H1 (cell line): ENCODE results near the gene PDGFRA. TPM values are rescaled to one million over a fixed set of nuclear protein-coding genes. Genes with fewer than 3 reads are reported as not detected.
"Not testable (repeated sequence)": the region's sequence is repeated elsewhere in the genome, so short reads cannot be mapped to it uniquely, and the experiment has no call there.

ENCODE experiments used
- CTCF ChIA-PET: fragments of 300-600 bp; sonication (Branson Sonifier 250); formaldehyde crosslinking; loops from one replicate; lab custom pipeline; 2021; ENCODE audit not compliant: partially characterized antibody; lab: Charles Lee
- POLR2A ChIA-PET: fragments of 300-600 bp; sonication (Branson Sonifier 250); formaldehyde crosslinking; loops from one replicate; lab custom pipeline; 2021; ENCODE audit warnings: inconsistent platforms; ENCODE audit not compliant: partially characterized antibody; lab: Charles Lee
- DNase-seq, 2 experiments: peaks; one replicate each; pipeline versions ENCODE4 v3.0.0 to v3.0.0-alpha.2; 2010 to 2022; ENCODE audit warnings: low spot score in 2 of 2, low read depth in 1 of 2, mixed read lengths in 1 of 2
- FAIRE-seq: peaks from 2 replicates; lab custom pipeline; 2011; peaks lifted over from hg19 to GRCh38; lab: Jason Lieb, UNC
- H2AFZ ChIP-seq: 2 replicates; pipeline ENCODE4 v1.8.1; 2012; ENCODE audit warnings: low read length, inconsistent platforms
- H2AK5ac ChIP-seq: 2 replicates; pipeline ENCODE4 v1.6.1; 2013; ENCODE audit warnings: low read depth, low read length
- H2BK120ac ChIP-seq: replicated peaks from 2 replicates; pipeline ENCODE3; 2013; ENCODE audit warnings: low read depth, low read length, inconsistent platforms
- H2BK12ac ChIP-seq: 2 replicates; pipeline ENCODE4 v1.6.1; 2013; ENCODE audit warnings: low read depth, low read length
- H2BK15ac ChIP-seq: 2 replicates; pipeline ENCODE4 v1.6.1; 2013; ENCODE audit warnings: low read length
- H2BK20ac ChIP-seq: 2 replicates; pipeline ENCODE4 v1.6.1; 2013; ENCODE audit warnings: low read length
- H2BK5ac ChIP-seq: 2 replicates; pipeline ENCODE4 v1.6.1; 2013; ENCODE audit warnings: low read depth, low read length
- H3K14ac ChIP-seq: 2 replicates; pipeline ENCODE4 v1.6.1; 2013; ENCODE audit warnings: inconsistent platforms; ENCODE audit not compliant: insufficient read length
- H3K18ac ChIP-seq: 2 replicates; pipeline ENCODE4 v1.6.1; 2013; ENCODE audit warnings: low read length; ENCODE audit errors: extremely low read depth
- H3K23ac ChIP-seq: 2 replicates; pipeline ENCODE4 v1.6.1; 2013; ENCODE audit warnings: inconsistent platforms; ENCODE audit not compliant: insufficient read length
- H3K23me2 ChIP-seq: 2 replicates; pipeline ENCODE4 v1.6.1; 2013; ENCODE audit warnings: low read depth, low read length
- H3K27ac ChIP-seq: 2 replicates; pipeline ENCODE4 v1.6.1; 2011; ENCODE audit warnings: low read depth, low read length, inconsistent platforms
- H3K27me3 ChIP-seq, 4 experiments: replicated peaks in 1 of 4; 1 replicate in 1 of 4; 2 replicates in 3 of 4; pipeline versions ENCODE4 v1.6.1 to v1.8.1; 2011 to 2013; ENCODE audit warnings: low read length in 3 of 4, mild to moderate bottlenecking in 3 of 4, inconsistent platforms in 2 of 4, mixed read lengths in 2 of 4, moderate library complexity in 1 of 4; ENCODE audit not compliant: control insufficient read depth in 3 of 4, insufficient read depth in 3 of 4; ENCODE audit errors: extremely low read depth in 1 of 4
- H3K36me3 ChIP-seq, 4 experiments: 2 replicates each; pipeline versions ENCODE4 v1.6.1 to v1.8.1; 2011 to 2013; ENCODE audit warnings: mild to moderate bottlenecking in 4 of 4, low read length in 3 of 4, moderate library complexity in 2 of 4, control low read depth in 1 of 4, inconsistent platforms in 1 of 4; ENCODE audit not compliant: insufficient read depth in 4 of 4, control insufficient read depth in 2 of 4
- H3K4ac ChIP-seq: replicated peaks from 2 replicates; pipeline ENCODE3; 2013; ENCODE audit warnings: low read length, low read depth, mixed read lengths, inconsistent platforms; ENCODE audit not compliant: insufficient read length
- H3K4me1 ChIP-seq, 4 experiments: replicated peaks in 1 of 4; 1 replicate in 1 of 4; 2 replicates in 3 of 4; pipeline versions ENCODE4 v1.6.1 to v1.8.1; 2011 to 2013; ENCODE audit warnings: low read length in 3 of 4, inconsistent platforms in 2 of 4, mixed read lengths in 1 of 4; ENCODE audit not compliant: insufficient read depth in 4 of 4, control insufficient read depth in 3 of 4
- H3K4me2 ChIP-seq, 2 experiments: 2 replicates each; pipeline versions ENCODE4 v1.6.1 to v1.8.1; 2011 to 2013; ENCODE audit warnings: low read depth in 2 of 2, low read length in 2 of 2, control low read depth in 1 of 2, inconsistent platforms in 1 of 2, mild to moderate bottlenecking in 1 of 2; ENCODE audit not compliant: insufficient read depth in 1 of 2
- H3K4me3 ChIP-seq, 4 experiments: fragments of 200-600, 300-600 bp in 1 of 4; sonication (generic), shearing (Covaris generic), sonication (Bioruptor Twin) in 1 of 4; 2 replicates each; pipeline versions ENCODE4 v1.5.1 to v1.8.1; 2011 to 2016; ENCODE audit warnings: low read length in 4 of 4, low read depth in 3 of 4, control low read depth in 2 of 4, inconsistent platforms in 2 of 4, mild to moderate bottlenecking in 2 of 4, mixed read lengths in 1 of 4, moderate library complexity in 1 of 4; ENCODE audit not compliant: insufficient read depth in 2 of 4; ENCODE audit errors: extremely low read depth in 1 of 4
- H3K56ac ChIP-seq: replicated peaks from 2 replicates; pipeline ENCODE3; 2013; ENCODE audit warnings: low read depth, mild to moderate bottlenecking, mixed read lengths, low read length, inconsistent platforms; ENCODE audit not compliant: insufficient read length
- H3K79me1 ChIP-seq: 2 replicates; pipeline ENCODE4 v1.6.1; 2013; ENCODE audit warnings: low read depth, low read length, control low read depth
- H3K79me2 ChIP-seq, 2 experiments: 2 replicates each; pipeline versions ENCODE4 v1.6.1 to v1.8.1; 2012 to 2013; ENCODE audit warnings: low read length in 2 of 2, mild to moderate bottlenecking in 2 of 2, inconsistent platforms in 1 of 2; ENCODE audit not compliant: insufficient read depth in 2 of 2, control insufficient read depth in 1 of 2
- H3K9ac ChIP-seq, 4 experiments: replicated peaks in 1 of 4; 1 replicate in 1 of 4; 2 replicates in 3 of 4; pipeline versions ENCODE4 v1.6.1 to v1.8.1; 2011 to 2013; ENCODE audit warnings: low read depth in 3 of 4, low read length in 3 of 4, control low read depth in 2 of 4, mild to moderate bottlenecking in 2 of 4, moderate library complexity in 2 of 4, inconsistent platforms in 1 of 4; ENCODE audit errors: extremely low read depth in 1 of 4
- H3K9me3 ChIP-seq, 2 experiments: 2 replicates each; pipeline versions ENCODE4 v1.6.1 to v1.8.1; 2012 to 2013; ENCODE audit warnings: mild to moderate bottlenecking in 2 of 2, moderate library complexity in 2 of 2, control low read depth in 1 of 2, inconsistent platforms in 1 of 2, low read depth in 1 of 2, low read length in 1 of 2, mixed read lengths in 1 of 2; ENCODE audit not compliant: insufficient read depth in 2 of 2
- H4K20me1 ChIP-seq, 2 experiments: replicated peaks in 1 of 2; 2 replicates each; pipeline versions ENCODE3 to v1.8.1; 2011 to 2013; ENCODE audit warnings: inconsistent platforms in 2 of 2, low read length in 2 of 2, mild to moderate bottlenecking in 1 of 2; ENCODE audit not compliant: insufficient read depth in 2 of 2, control insufficient read depth in 1 of 2
- H4K5ac ChIP-seq: 2 replicates; pipeline ENCODE4 v1.6.1; 2013; ENCODE audit warnings: low read length, low read depth, mixed read lengths, inconsistent platforms; ENCODE audit not compliant: insufficient read length
- H4K8ac ChIP-seq: 2 replicates; pipeline ENCODE4 v1.8.0; 2013; ENCODE audit warnings: mild to moderate bottlenecking, moderate library complexity, low read length, inconsistent platforms; ENCODE audit not compliant: insufficient read depth; ENCODE audit errors: extremely low read depth
- H4K91ac ChIP-seq: replicated peaks from 2 replicates; pipeline ENCODE3; 2013; ENCODE audit warnings: low read length, mixed read lengths, inconsistent platforms; ENCODE audit not compliant: insufficient read length
- WGBS, 2 experiments: shearing (Covaris generic) in 1 of 2; methylation state at CpG; one replicate each; pipeline versions ENCODE4 v1.1.6 to v1.1.7; 2013 to 2015; ENCODE audit warnings: low lambda C conversion rate in 2 of 2, mixed read lengths in 2 of 2, inconsistent platforms in 1 of 2, low coverage in 1 of 2, missing lambda C conversion rate in 1 of 2; ENCODE audit not compliant: insufficient replicate concordance in 2 of 2, insufficient coverage in 1 of 2, insufficient read length in 1 of 2; ENCODE audit errors: extremely low coverage in 1 of 2, missing lambda C conversion rate in 1 of 2; 5-methylcytosine and 5-hydroxymethylcytosine counted together
- polyA plus RNA-seq, 7 experiments: library from polyadenylated mRNA; depleted of rRNA in 3 of 7; stranded (reverse) in 5 of 7; unstranded in 2 of 7; fragments of >200 nt in 5 of 7; fragments of 200-250 nt in 2 of 7; gene quantifications; 1 replicate in 5 of 7; 2 replicates in 1 of 7; 4 replicates in 1 of 7; pipeline versions ENCODE4 v1.2.1 to v1.2.3, GENCODE V29; 2011 to 2013; ENCODE audit warnings: missing spikeins in 2 of 7, mixed read lengths in 2 of 7
- total RNA-seq: library from RNA; stranded (reverse); fragmentation: NEBNext Ultra II Directional; extraction: Animal tissue kit (Norgen Biotek cat#: 25700); gene quantifications from 2 replicates; pipeline ENCODE4 v1.2.1, GENCODE V29; 2021

PDGFRA gene
- total and polyA plus RNA-seq, 2 of the 8 experiments (the other 6 are each of a cell fraction or from before 2014, with no cell fraction given): 1.4 to 3.4 TPM

GRCh38 chr4:54252312-54252711 is 23.2 kb downstream of the PDGFRA start:
- H2BK120ac ChIP-seq, H3K79me1 ChIP-seq, H2BK12ac ChIP-seq, H3K79me2 ChIP-seq, H3K4me1 ChIP-seq, H2BK5ac ChIP-seq, POLR2A ChIA-PET, H3K27ac ChIP-seq, H3K23ac ChIP-seq, H3K14ac ChIP-seq, H4K91ac ChIP-seq, H3K18ac ChIP-seq, H2AK5ac ChIP-seq, H2BK15ac ChIP-seq, H4K5ac ChIP-seq, H3K23me2 ChIP-seq, H3K9ac ChIP-seq, H3K4me2 ChIP-seq, H3K4ac ChIP-seq, H3K27me3 ChIP-seq, H2AFZ ChIP-seq, H4K20me1 ChIP-seq, H4K8ac ChIP-seq, H3K36me3 ChIP-seq, H2BK20ac ChIP-seq, H3K56ac ChIP-seq, H3K4me3 ChIP-seq, DNase-seq: not testable (repeated sequence)
- WGBS, 2 experiments: 69% methylated on average over 1 of the region's 1 CpG; no CpG with 5 or more reads in 1 of the 2 experiments
- peak; percentile 7 for FAIRE-seq
- CTCF ChIA-PET: interaction anchor here (0.6 kb wide), 1 partner anchor 462 kb away, joined by 3 read pairs; no protein-coding TSS in a partner anchor
- H3K9me3 ChIP-seq: peaks cover 4 to 11% of the 10 kb centered on the region in 2 experiments; a peak in 3 of 4 replicates
